ENCODE data around the gene SAMD13. TPM values are rescaled to one million over a fixed set of nuclear protein-coding genes. Genes with fewer than 3 reads are reported as not detected.

SAMD13 gene
- total and polyA plus RNA-seq, 2 donors (not counting 1 experiment from before 2014, with no cell fraction given) = 0.42 TPM; not detected in 1

DNA sequence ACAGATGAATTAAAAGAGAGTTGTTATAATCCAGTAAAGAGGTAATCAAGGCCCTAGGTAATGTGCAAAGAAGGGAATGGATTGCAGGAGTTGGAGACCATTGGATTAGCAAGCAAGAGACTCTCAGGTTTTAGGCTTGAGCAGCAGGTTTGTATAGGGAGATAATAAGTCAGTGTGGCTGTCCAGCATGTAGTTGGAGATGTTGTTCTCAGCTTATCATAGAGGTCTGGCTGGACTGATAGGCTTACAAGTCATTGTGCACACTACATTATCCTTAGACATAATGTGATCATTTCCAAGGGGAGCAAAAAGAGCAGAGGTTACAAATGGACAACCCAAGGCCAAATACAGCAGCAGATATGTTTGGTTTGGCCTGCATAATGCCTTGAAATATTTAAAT, 45.9 kb upstream of the SAMD13 start:
- Histone ChIP-seq H4K20me1 (ENCODE audit: control insufficient read depth, insufficient read depth, low read length, poor library complexity, severe bottlenecking) (no peaks in the 10 kb centered on the region), H2AFZ (ENCODE audit: insufficient read depth, low read depth, low read length, poor library complexity, severe bottlenecking) (no peak overlapping the region), H3K4me1 (ENCODE audit: control insufficient read depth in 2 of 2, insufficient read depth in 2 of 2, low read length in 2 of 2) (no peaks in the 10 kb centered on the region), H3K4me3 (ENCODE audit: control extremely low read depth in 1 of 5, extremely low read depth in 1 of 5, insufficient read depth in 1 of 5, low read depth in 2 of 5, low read length in 4 of 5) (no peak overlapping the region), H3K4me2 (replicated peaks; ENCODE audit: low read depth, low read length, poor library complexity, severe bottlenecking) (no peak overlapping the region), H3K9me3 (ENCODE audit: control extremely low read depth in 1 of 3, control insufficient read depth in 2 of 3, insufficient read depth in 1 of 3, low read length in 2 of 3) (peaks cover 0 to 5% (median 1%) of the 10 kb centered on the region in 3 donors), H3K27me3 (replicated peaks in 1 of 4; ENCODE audit: control extremely low read depth in 1 of 4, control insufficient read depth in 3 of 4, insufficient read depth in 4 of 4, low read length in 3 of 4) (no peaks in the 10 kb centered on the region), H3K27ac (ENCODE audit: low read length in 2 of 2) (no peak overlapping the region), H3K36me3 (replicated peaks in 1 of 2; ENCODE audit: control extremely low read depth in 1 of 2, control insufficient read depth in 1 of 2, extremely low read depth in 1 of 2, insufficient read depth in 2 of 2, low read length in 1 of 2) (no peaks in the 10 kb centered on the region), H3K79me2 (ENCODE audit: control insufficient read depth, insufficient read depth, low read length) (no peaks in the 10 kb centered on the region), H3K9ac (ENCODE audit: low read length) (no peak overlapping the region)
- no peak for DNase-seq
- TF ChIP-seq EZH2 (IDR thresholded peaks at IDR 0.05; ENCODE audit: borderline replicate concordance, insufficient read depth, low read depth, low read length, poor library complexity, severe bottlenecking) = no peak
- TF ChIP-seq, protein P1, sequence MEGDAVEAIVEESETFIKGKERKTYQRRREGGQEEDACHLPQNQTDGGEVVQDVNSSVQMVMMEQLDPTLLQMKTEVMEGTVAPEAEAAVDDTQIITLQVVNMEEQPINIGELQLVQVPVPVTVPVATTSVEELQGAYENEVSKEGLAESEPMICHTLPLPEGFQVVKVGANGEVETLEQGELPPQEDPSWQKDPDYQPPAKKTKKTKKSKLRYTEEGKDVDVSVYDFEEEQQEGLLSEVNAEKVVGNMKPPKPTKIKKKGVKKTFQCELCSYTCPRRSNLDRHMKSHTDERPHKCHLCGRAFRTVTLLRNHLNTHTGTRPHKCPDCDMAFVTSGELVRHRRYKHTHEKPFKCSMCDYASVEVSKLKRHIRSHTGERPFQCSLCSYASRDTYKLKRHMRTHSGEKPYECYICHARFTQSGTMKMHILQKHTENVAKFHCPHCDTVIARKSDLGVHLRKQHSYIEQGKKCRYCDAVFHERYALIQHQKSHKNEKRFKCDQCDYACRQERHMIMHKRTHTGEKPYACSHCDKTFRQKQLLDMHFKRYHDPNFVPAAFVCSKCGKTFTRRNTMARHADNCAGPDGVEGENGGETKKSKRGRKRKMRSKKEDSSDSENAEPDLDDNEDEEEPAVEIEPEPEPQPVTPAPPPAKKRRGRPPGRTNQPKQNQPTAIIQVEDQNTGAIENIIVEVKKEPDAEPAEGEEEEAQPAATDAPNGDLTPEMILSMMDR (IDR thresholded peaks at IDR 0.05) = no peak
- POLR2A ChIA-PET = no interaction called here
- H3K27ac Mint-ChIP-seq = no peak overlapping the region
- CTCF ChIA-PET = no interaction called here
- H3K27me3 Mint-ChIP-seq = no peaks in the 10 kb centered on the region
- no peak for ATAC-seq (ENCODE audit: low read depth)
- intact Hi-C loops (cut with micrococcal nuclease) = no loop called here
- H3K9me3 Mint-ChIP-seq (ENCODE audit: insufficient read depth) = peaks cover 7% of the 10 kb centered on the region
- H3K4me3 Mint-ChIP-seq = no peak overlapping the region
- no peaks in the 10 kb centered on the region for H3K4me1 Mint-ChIP-seq

DNA sequence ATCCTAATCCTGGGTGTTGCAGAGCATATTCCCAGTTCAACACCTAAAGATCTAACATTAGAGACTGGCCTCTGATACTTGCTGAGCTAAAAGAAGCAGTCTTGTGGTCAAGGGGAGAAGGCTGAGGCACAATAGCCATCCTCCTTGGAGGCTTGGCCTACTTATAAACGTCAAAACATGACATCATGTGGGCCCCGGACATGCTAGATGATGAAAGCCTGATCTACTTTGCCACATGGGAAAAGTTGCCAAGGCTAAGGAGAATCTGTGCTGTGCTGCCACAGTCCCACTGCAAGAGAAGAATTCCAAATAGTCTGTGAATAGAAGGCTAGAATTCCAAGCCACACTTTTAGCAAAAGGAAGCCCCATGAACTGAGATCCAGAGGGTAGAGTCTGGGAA, 43.9 kb upstream of the SAMD13 start:
- 94% methylated on average over 2 of the region's 2 CpGs for WGBS (ENCODE audit: insufficient coverage)
- Histone ChIP-seq H3K9me3 (ENCODE audit: control extremely low read depth in 1 of 3, control insufficient read depth in 2 of 3, insufficient read depth in 1 of 3, low read length in 2 of 3) (no peaks in the 10 kb centered on the region), H3K27ac (ENCODE audit: low read length in 2 of 2) (no peak overlapping the region), H2AFZ (ENCODE audit: insufficient read depth, low read depth, low read length, poor library complexity, severe bottlenecking) (no peak overlapping the region), H3K36me3 (replicated peaks in 1 of 2; ENCODE audit: control extremely low read depth in 1 of 2, control insufficient read depth in 1 of 2, extremely low read depth in 1 of 2, insufficient read depth in 2 of 2, low read length in 1 of 2) (no peaks in the 10 kb centered on the region), H3K27me3 (replicated peaks in 1 of 4; ENCODE audit: control extremely low read depth in 1 of 4, control insufficient read depth in 3 of 4, insufficient read depth in 4 of 4, low read length in 3 of 4) (no peaks in the 10 kb centered on the region), H3K79me2 (ENCODE audit: control insufficient read depth, insufficient read depth, low read length) (no peaks in the 10 kb centered on the region), H3K9ac (ENCODE audit: low read length) (no peak overlapping the region), H4K20me1 (ENCODE audit: control insufficient read depth, insufficient read depth, low read length, poor library complexity, severe bottlenecking) (no peaks in the 10 kb centered on the region), H3K4me3 (ENCODE audit: control extremely low read depth in 1 of 5, extremely low read depth in 1 of 5, insufficient read depth in 1 of 5, low read depth in 2 of 5, low read length in 4 of 5) (no peak overlapping the region), H3K4me1 (ENCODE audit: control insufficient read depth in 2 of 2, insufficient read depth in 2 of 2, low read length in 2 of 2) (no peaks in the 10 kb centered on the region), H3K4me2 (replicated peaks; ENCODE audit: low read depth, low read length, poor library complexity, severe bottlenecking) (no peak overlapping the region)
- Mint-ChIP-seq H3K27me3 (no peaks in the 10 kb centered on the region), H3K27ac (no peak overlapping the region), H3K4me1 (no peaks in the 10 kb centered on the region), H3K9me3 (ENCODE audit: insufficient read depth) (no peaks in the 10 kb centered on the region), H3K4me3 (no peak overlapping the region)
- DNase-seq = no peak
- ATAC-seq (ENCODE audit: low read depth) = no peak
- TF ChIP-seq, protein P1 (IDR thresholded peaks at IDR 0.05) = no peak
- no peak for TF ChIP-seq EZH2 (IDR thresholded peaks at IDR 0.05; ENCODE audit: borderline replicate concordance, insufficient read depth, low read depth, low read length, poor library complexity, severe bottlenecking)
- intact Hi-C loops (cut with micrococcal nuclease) = no loop called here
- CTCF ChIA-PET = no interaction called here
- POLR2A ChIA-PET = no interaction called here

All from B cell (primary cell).